ENCODE data around the gene DUSP9.
A peak's percentile ranks its signal among the peaks of the same experiment; 100 is the strongest.

The DUSP9 gene

GRCh38 chrX:153640045-153640686 lies 6.8 kb upstream of the DUSP9 start:
- no peak for TF ChIP-seq CTCF (IDR thresholded peaks at IDR 0.05)

GRCh38 chrX:153640736-153641575 lies 6.0 kb upstream of the DUSP9 start:
- TF ChIP-seq CTCF (IDR thresholded peaks at IDR 0.05), result no peak

DNA sequence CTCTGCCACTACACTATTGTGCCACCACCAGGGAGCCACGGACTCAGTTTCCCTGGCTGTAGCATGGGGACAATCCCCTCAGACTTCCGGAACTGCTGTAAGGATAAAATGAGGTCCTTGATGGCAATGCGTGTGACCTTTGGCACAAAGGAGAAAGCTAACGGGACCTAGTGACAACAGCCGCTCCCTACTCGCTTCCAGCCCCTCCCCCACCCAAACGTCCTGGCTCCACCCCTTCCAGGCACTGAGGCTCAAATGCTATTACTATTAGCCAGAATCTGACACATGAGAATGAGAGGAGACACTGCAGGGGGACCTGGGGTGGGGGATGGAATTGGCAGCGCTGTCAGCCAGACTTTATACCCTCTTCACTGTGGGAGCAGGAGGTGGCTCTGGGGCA lies 5.4 kb upstream of the DUSP9 start:
- no peak for TF ChIP-seq CTCF (IDR thresholded peaks at IDR 0.05)

DNA sequence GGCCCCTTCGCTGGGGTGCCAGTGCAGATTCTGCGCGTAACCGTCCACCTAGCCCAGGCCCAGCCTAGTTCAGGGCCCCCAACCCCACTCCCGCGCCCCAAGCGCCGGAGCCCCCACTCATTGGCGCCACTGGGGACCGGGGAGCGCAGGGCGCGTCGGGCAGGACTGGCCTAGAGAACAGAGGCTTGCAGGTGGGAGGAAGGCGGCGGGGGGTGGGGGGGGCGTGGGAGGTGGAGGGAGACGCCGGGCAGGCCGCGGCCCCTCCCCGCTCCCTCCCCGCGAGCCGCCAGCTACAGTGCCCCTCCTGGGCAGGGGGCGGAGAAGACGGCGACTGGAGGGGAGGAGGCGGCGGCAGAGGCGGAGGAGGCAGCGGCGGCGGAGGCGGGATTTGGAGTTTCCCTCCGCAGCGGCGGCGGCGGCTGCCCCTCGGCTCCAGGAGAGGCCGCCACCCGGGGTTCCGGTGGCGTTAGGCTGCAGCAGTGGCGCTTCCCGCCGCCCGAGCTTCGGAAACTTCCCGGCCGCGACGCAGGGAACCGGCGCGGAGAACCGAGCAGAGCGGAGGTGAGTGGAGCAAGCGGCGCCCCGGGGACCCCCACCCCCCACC lies 4.8 kb upstream of the DUSP9 start:
- TF ChIP-seq CTCF (IDR thresholded peaks at IDR 0.05), result no peak

GRCh38 chrX:153642655-153643430 lies 4.2 kb upstream of the DUSP9 start:
- no peak for TF ChIP-seq CTCF (IDR thresholded peaks at IDR 0.05)

GRCh38 chrX:153643431-153644351 lies 3.3 kb upstream of the DUSP9 start:
- peak; percentile 47 for TF ChIP-seq CTCF (IDR thresholded peaks at IDR 0.05)
